Right atrium auricular region (tissue), 2 donors: ENCODE results near the gene ZBED4. TPM values are rescaled to one million over a fixed set of nuclear protein-coding genes. Genes with fewer than 3 reads are reported as not detected.
A peak's percentile ranks its signal among the peaks of the same experiment; 100 is the strongest.

ENCODE experiments used
- DNase-seq: peaks from one replicate; pipeline ENCODE4 v3.0.0-alpha.2; 2019; ENCODE audit warnings: low spot score
- H3K27ac ChIP-seq, 2 donors: fragments of 200-600 bp; sonication (generic); 1 replicate in 1 of 2; 2 replicates in 1 of 2; pipeline ENCODE4 v1.5.1; 2016 to 2019
- H3K27me3 ChIP-seq, 2 donors: fragments of 200-600 bp; sonication (generic); one replicate each; pipeline versions ENCODE4 v1.5.1 to v1.6.0; 2017 to 2019
- H3K36me3 ChIP-seq: fragments of 200-600 bp; sonication (generic); one replicate; pipeline ENCODE4 v1.5.1; 2016
- H3K4me1 ChIP-seq, 2 donors: fragments of 200-600 bp; sonication (generic); one replicate each; pipeline versions ENCODE4 v1.5.1 to v1.6.0; 2017 to 2019
- H3K4me3 ChIP-seq, 2 donors: fragments of 200-600 bp; sonication (generic); 1 replicate in 1 of 2; 2 replicates in 1 of 2; pipeline ENCODE4 v1.5.1; 2017 to 2019; ENCODE audit warnings: mild to moderate bottlenecking in 1 of 2, moderate library complexity in 1 of 2
- H3K9me3 ChIP-seq, 2 donors: fragments of 200-600 bp; sonication (generic); one replicate each; pipeline ENCODE4 v1.5.1; 2019
- total RNA-seq, 2 donors: library from RNA; depleted of rRNA; stranded (reverse); fragments of >200 nt; gene quantifications; one replicate each; pipeline ENCODE4 v1.1.0, GENCODE V29; 2016
- TF ChIP-seq, protein P1 (sequence below), 2 donors: fragments of 200-600 bp; sonication (generic); IDR thresholded peaks; one replicate each; pipeline ENCODE4 v1.5.1; 2019; ENCODE audit warnings: antibody characterized with exemption in 2 of 2

ZBED4 gene, protein sequence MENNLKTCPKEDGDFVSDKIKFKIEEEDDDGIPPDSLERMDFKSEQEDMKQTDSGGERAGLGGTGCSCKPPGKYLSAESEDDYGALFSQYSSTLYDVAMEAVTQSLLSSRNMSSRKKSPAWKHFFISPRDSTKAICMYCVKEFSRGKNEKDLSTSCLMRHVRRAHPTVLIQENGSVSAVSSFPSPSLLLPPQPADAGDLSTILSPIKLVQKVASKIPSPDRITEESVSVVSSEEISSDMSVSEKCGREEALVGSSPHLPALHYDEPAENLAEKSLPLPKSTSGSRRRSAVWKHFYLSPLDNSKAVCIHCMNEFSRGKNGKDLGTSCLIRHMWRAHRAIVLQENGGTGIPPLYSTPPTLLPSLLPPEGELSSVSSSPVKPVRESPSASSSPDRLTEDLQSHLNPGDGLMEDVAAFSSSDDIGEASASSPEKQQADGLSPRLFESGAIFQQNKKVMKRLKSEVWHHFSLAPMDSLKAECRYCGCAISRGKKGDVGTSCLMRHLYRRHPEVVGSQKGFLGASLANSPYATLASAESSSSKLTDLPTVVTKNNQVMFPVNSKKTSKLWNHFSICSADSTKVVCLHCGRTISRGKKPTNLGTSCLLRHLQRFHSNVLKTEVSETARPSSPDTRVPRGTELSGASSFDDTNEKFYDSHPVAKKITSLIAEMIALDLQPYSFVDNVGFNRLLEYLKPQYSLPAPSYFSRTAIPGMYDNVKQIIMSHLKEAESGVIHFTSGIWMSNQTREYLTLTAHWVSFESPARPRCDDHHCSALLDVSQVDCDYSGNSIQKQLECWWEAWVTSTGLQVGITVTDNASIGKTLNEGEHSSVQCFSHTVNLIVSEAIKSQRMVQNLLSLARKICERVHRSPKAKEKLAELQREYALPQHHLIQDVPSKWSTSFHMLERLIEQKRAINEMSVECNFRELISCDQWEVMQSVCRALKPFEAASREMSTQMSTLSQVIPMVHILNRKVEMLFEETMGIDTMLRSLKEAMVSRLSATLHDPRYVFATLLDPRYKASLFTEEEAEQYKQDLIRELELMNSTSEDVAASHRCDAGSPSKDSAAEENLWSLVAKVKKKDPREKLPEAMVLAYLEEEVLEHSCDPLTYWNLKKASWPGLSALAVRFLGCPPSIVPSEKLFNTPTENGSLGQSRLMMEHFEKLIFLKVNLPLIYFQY
- 1 to 10 TPM; 3.7 to 6.6 TPM for total RNA-seq

DNA sequence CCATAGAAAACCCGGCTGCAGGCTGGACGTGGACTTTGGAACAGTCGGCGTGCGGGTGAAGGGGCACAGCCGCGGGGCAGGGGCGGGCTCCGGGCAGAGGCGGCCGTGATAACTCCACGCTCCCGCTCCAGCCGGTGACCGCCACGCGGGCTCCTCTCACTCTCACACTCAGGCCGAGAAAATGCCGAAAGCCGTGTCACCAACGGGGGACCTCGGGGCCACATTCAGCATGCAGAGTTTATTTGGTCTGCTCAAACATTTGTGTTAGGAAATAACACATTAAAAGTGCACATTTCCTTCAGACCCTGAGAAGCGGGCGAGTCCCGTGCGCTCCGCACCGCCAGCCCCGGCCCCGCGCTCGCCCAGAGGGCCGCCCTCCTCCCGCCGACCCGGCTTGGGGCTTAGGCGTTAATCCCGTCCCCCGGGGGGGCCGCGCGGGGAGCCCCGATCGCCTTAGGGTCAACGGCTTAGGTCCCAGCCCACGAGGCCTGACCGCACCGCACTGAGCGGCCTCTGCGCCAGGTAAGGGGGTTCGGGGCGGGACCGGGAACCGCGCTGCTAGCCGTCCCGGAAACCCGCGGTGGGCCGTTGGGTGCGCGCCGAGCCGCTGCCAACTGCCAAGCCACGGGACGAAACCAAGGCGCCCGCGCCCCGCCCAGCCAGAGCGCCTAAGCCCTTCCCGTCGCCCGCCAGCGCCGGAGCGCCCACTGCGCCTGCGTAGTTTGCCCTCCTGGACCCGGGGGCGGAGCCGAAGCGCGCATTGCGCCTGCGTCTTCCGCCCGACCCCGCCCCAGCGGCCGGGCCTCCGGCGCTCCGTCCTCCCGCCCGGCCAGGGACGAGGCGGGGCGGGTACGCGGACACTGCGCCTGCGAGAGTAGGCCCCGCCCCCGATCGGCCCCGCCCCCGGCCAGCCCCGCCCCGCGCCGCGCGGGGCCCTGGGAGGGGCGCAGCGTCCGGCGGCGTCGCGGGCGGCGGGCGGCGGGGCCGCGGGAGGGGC, at the start of gene ZBED4:
Gene ZBED4 (plus strand): TSS at position 947 of the 997 bp plus-strand sequence. CDS start 29,819 bp downstream, outside the sequence.
- H3K4me3 ChIP-seq: peak within 1 kb of the TSS; percentile 65 to 82
- DNase-seq: peak; percentile 94

DNA sequence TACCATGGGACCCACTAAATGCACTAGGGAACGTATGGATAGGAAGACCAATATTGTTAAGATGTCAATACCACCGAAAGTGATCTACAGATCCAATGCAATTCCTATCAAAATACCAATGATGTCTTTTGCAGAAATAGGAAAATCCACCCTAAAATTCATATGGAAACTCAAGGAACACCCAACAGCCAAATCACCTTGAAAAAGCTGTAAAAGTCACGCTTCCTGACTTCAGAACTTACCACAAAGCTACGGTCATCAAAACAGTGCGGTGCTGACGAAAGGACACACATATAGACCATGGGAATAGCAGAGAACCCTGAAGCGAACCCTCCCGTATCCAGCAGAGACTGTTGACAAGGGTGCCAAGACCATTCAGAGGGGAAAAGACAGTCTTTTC, 46.5 kb upstream of the ZBED4 start:
- H3K36me3 ChIP-seq: peaks cover 18% of the 10 kb centered on the region
- H3K4me3 ChIP-seq: no peak overlapping the region
- no peaks in the 10 kb centered on the region for H3K9me3 ChIP-seq
- H3K4me1 ChIP-seq: peaks cover 0 to 46% of the 10 kb centered on the region in 2 donors
- H3K27ac ChIP-seq: no peak overlapping the region
- no peak for DNase-seq
- no peaks in the 10 kb centered on the region for H3K27me3 ChIP-seq
- TF ChIP-seq, protein P1, sequence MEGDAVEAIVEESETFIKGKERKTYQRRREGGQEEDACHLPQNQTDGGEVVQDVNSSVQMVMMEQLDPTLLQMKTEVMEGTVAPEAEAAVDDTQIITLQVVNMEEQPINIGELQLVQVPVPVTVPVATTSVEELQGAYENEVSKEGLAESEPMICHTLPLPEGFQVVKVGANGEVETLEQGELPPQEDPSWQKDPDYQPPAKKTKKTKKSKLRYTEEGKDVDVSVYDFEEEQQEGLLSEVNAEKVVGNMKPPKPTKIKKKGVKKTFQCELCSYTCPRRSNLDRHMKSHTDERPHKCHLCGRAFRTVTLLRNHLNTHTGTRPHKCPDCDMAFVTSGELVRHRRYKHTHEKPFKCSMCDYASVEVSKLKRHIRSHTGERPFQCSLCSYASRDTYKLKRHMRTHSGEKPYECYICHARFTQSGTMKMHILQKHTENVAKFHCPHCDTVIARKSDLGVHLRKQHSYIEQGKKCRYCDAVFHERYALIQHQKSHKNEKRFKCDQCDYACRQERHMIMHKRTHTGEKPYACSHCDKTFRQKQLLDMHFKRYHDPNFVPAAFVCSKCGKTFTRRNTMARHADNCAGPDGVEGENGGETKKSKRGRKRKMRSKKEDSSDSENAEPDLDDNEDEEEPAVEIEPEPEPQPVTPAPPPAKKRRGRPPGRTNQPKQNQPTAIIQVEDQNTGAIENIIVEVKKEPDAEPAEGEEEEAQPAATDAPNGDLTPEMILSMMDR (IDR thresholded peaks at IDR 0.05): no peak

More for the DNA sequence above, at the start of gene ZBED4:
- TF ChIP-seq, protein P1 (IDR thresholded peaks at IDR 0.05): no peak
- Histone ChIP-seq H3K27ac (peak within 1 kb of the TSS; percentile 91 to 94), H3K9me3 (no peaks in the 10 kb centered on the region), H3K4me1 (peaks cover 0 to 45% of the 10 kb centered on the region in 2 donors), H3K36me3 (no peaks in the 10 kb centered on the region), H3K27me3 (peaks cover 3 to 16% of the 10 kb centered on the region in 2 donors)

DNA sequence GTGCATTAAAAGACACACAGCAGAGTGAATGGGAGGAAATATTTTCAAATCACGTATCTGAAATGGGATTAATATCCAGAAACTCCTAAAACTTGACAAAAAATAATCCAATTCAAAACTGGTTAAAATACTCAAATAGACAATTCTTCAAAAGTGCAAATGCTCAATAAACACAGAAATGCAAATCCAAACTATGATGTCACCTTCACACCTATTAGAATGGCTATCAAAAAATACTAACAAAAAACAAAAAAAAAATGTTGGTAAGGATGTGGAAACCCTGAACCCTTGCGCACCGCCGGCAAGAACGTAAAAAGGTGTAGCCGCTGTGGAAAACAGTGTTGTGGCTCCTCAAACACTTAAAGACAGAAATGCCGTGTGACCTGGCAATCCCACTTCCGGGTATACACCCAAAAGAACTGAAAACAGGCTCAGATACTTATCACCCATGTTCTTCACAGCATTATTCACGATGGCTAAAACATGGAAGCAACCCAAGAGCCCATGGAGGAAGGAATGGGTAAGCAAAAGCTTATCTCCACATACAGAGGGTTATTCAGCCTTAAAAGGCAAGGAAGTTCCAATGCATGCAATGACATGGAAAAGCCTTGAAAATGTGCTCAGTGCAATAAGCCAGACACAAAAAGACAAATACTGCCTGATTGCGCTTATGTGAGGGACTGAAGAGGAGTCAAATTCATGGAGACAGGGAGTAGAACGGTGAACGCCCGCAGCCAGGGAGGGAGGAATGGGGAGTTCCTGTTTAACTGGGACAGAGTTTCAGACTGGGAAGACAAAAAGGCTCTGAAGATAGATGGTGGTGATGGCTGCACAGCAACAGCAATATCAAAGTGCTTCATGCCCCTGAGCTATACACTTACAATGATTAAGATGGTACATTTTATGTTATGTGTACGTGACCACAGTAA, 45.6 kb upstream of the ZBED4 start:
- Histone ChIP-seq H3K9me3 (no peaks in the 10 kb centered on the region), H3K36me3 (peaks cover 12% of the 10 kb centered on the region), H3K27me3 (no peaks in the 10 kb centered on the region), H3K27ac (no peak overlapping the region), H3K4me3 (no peak overlapping the region), H3K4me1 (peaks cover 0 to 46% of the 10 kb centered on the region in 2 donors)
- no peak for DNase-seq
- TF ChIP-seq, protein P1 (IDR thresholded peaks at IDR 0.05): no peak

DNA sequence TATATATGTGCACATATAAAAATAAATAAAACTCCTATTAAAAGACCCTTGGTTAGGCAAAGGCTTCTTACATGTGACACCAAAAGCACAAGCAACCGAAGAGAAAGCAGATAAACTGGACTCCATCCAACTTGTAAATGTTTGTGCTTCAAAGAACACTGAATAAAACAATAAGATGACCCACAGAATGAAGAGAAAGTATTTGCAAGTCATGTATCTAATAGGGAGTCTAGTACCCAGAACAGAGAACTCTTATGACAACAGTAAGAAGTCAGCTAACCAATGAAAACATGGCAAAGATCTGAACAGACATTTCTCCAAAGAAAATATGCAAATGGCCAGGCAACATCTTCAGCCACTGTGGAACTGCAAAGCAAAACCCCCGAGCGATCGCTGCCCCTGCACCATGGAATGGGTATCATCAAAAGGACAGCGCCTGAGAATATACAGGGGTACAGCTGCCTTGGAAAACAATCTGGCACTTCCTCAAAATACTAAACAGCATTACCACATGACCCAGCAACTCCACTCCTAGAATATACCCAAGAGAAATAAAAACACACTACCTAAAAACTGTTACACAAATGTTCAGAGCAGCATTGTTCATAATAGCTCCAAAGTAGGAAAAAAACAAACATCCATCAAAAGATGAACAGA, 43.2 kb upstream of the ZBED4 start:
- Histone ChIP-seq H3K9me3 (no peaks in the 10 kb centered on the region), H3K27me3 (no peaks in the 10 kb centered on the region), H3K4me3 (no peak overlapping the region), H3K36me3 (no peaks in the 10 kb centered on the region), H3K4me1 (peaks cover 0 to 34% of the 10 kb centered on the region in 2 donors), H3K27ac (no peak overlapping the region)
- DNase-seq: no peak
- TF ChIP-seq, protein P1 (IDR thresholded peaks at IDR 0.05): no peak
